ENCODE data around the gene TFB1M.
"Not testable (repeated sequence)": the region's sequence is repeated elsewhere in the genome, so short reads cannot be mapped to it uniquely, and the experiment has no call there.

TFB1M gene

DNA sequence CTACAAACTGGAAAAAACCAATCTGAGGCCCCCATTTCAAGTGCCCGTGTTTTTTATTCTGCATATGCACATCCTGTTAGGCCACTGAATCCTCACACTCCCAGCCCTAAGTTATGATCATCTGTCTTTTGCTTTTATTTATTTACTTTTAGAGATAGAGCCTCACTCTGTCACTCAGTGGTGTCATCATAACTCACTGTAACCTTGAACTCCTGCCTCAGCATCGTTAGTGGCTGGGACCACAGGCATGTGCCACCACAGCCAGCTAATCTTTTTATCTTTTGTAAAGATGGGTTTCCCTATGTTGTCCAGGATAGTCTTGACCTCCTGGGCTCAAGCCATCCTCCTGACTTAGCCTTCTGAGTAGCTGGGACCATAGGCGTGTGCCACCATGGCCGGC, 80.1 kb downstream of the TFB1M start:
- FAIRE-seq = no peak

DNA sequence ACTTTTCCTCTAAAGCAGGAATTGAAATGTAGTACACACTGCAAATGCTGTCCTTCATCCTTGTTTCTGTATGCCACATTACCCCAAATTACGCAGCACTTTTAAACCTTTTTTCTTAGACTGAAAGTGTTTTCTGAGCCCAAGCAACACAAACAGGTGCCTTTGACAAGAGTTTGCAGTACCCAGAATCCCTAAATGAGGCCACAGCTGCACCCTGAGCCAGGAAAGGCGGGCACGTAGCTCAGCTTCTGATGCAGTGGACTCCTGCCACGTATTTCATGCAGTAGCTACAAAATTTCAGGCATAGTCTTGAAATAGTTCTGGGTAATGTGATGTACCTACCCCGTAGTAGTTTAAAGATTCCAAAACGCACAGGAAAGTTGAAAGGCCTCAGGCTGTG, 81.4 kb downstream of the TFB1M start:
- no peak for FAIRE-seq

DNA sequence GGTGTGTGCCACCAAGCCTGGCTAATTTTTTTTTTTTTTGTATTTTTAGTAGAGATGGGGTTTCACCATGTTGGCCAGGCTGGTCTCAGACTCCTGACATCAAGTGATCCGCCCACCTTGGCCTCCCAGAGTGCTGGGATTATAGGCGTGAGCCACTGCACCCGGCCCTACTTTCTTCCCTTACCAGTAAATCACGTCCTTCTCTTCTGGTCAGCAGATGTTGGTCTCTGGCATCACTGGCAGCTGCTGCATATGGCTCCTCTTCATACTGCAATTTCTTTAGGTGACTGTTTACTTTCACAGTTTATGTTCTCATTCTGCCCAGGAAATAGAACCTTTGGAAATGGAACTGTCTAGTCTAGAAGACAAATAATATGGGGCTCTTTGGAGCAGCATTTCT, 83.3 kb downstream of the TFB1M start:
- not testable (repeated sequence) for FAIRE-seq

DNA sequence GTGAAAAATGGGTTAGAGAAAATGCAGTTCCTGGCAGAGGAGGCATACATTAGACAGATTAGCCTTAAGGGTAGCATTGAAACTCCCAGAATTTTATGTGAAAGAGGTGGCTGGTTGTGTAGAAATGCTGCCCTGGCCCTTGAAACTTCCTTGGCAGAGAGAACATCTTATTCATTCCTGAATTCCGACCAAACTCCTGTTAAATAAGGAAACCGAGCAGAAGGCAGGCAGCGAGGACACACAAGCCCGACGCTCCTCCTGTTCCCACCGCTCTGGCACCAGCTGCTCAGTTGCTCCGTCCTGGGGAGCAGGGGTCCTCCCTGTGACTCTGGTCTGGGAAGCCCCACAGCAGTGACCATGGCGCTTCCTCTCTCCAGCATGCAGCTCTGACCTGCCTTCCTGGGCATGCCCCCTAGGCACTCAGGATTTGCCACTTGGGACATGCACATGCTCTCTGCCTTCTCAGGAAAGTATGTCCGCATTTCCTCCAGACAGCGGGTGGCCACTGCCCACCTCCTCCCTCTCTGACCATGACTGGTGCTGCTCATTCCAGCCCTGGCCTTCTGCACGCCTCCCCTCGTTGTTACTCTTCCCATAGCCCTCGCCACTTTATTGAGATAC, 85.6 kb downstream of the TFB1M start:
- FAIRE-seq = no peak

DNA sequence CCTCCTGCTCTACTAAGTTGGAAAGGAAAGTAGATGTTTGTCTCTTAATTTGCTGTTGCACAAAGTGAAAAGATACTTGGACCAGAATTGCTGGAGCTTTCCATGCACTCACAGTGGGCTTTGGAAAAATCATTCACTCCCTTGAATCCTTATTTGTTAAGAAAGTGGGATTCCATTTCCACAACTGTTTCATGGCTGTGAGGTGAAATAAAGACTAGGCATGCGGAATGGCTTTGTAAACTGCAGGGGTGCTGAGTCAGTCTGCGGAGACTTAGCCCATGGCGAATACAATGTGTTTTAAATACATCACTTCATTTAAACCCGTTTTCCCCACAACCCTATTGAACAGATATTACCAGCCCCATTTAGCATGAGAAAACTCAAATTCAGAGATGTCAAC, 87.2 kb downstream of the TFB1M start:
- no peak for FAIRE-seq

DNA sequence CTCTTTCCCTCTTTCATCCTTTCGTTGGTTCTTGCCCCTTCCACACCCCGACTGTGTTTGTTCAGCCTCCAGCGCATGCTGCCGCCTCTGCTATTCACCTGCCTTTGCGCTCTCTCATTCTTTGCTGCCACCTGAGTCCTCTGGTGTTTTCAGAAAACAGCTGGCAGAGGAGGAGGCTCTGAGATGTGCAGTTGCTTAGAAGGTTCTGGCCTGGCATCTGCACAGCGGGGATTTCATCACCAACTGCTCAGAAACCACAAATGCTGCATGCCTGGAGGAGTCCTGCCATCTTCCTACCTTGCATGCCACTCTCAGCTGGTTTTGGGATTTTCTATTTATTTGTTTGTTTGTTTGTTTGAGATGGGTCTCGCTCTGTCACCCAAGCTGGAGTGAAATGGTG, 89.7 kb downstream of the TFB1M start:
- no peak for FAIRE-seq

DNA sequence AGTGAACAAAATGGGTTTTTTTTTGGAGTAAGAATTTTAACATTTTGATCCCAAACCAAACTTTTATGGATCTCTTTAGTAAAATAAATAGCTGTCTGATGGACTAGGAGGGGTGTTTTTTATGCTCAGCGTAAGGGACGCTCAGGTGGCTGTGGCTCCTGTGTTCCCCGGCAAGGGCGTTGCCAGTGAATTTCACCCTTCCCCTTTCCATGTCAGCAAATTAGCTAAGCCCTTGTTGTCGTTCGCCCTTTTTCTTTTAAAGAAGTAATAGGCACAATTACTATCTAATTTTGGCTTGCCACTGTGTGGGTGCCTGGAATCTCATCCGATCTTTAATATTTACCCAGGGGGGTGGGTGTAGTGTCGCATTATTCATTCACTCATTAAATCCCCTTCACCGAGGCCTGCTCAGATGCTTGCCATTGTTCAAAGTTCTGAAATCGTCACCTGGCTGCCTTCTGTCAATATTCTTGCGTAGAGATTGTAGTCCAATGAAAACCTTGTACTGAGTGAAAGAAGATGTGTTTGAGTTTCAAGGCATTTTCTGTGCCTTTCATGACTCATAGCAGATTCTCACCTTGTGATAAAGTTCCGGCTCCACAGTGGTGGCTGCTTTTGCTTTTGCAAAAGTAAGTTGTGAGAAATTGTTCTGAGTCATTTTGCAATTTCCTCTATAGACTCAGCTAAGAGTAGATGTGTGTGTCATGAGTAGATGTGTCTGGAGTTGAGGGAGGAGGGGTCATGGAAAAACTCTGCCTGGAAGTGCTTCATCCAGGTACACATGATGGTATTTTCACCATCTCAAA, 90.4 kb downstream of the TFB1M start:
- FAIRE-seq = no peak

DNA sequence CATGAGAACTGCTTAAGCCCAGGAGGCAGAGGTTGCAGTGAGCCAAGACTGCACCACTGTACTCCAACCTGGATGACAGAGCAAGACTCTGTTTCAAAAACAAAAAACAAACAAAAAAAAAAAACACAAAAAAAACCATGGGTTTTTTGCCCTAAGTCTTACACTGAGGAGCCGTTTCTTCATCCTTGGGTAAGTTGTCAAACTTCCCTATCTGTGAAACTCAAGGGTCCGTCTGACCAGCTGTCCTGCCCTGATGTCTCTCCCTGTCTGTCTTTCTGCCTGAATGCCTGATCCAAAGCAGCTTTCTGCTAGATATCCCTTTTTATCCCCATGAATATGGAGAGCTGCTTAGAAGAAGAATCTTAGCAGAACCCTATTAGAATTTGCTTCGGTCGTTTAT, 91.8 kb downstream of the TFB1M start:
- no peak for FAIRE-seq

DNA sequence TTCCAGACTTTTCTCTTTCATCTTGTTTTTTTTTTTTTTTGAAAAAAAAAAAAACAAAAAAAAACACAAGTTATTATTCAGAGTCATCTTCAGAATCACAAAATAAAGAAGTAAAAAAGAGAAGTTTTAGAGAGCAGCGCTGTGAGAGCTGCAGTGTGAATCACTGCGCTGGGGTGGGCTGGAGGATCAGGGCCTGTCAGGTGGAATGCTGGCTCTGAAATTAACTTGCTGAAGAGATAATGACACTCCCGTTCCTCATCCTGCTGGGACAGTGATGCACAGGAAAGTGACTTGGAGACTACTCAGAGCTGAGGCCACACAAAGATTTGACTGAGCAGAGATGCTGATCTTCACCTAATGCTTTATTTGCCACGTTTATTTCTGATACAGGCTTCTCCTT, 93.2 kb downstream of the TFB1M start:
- FAIRE-seq = no peak

DNA sequence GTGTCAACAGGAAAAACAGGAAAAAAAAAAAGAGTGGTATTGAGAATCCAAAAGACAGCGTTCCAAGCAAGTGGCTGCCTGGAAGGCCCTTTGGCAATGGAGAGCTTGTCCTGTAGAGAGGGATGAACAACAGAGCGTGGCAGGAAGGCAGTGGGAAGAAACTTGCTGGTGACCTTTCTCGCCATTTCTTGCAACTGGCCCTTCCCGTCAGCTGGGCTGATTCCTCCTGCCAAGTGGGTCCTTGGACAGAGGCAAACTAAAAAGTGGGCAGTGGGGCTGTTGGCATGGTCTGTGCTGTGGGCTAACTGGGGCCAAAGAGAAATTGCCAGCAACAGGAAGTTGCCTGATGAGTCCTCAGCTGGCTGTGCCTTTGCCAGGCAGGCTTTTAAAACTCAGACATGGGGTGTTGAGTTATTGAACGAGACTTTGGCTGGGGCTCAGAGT, 94.4 kb downstream of the TFB1M start:
- FAIRE-seq = no peak

DNA sequence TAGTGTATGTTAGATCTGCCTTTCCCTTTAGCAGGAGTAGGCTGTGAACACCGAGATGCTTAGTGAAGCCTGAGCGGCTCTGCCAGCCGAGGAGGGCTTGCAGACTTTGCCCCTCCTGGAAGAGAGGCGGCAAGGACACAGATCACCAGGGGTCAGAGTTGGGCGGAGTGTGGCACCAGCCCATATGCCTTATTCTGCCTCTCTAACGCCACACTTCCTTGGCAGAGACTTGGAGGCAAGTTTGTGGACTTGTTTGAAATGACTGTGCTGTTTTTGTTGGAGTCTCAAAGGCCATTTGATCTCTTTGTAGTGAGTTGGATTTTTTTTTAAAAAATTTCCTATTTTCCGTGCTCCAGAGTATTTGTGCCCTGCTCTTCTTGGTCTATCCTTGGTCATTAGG, 95.0 kb downstream of the TFB1M start:
- FAIRE-seq = no peak

DNA sequence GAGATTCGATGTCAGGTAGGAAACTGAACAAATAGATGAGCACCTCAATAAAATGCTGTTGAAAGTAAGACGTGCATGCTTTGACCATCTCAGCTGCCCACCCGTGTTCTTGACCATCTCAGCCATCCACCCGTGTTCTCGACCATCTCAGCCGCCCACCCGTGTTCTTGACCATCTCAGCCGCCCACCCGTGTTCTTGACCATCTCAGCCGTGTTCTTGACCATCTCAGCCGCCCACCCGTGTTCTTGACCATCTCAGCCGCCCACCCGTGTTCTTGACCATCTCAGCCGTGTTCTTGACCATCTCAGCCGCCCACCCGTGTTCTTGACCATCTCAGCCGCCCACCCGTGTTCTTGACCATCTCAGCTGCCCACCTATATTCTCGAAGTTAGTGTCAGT, 95.6 kb downstream of the TFB1M start:
- not testable (repeated sequence) for FAIRE-seq

DNA sequence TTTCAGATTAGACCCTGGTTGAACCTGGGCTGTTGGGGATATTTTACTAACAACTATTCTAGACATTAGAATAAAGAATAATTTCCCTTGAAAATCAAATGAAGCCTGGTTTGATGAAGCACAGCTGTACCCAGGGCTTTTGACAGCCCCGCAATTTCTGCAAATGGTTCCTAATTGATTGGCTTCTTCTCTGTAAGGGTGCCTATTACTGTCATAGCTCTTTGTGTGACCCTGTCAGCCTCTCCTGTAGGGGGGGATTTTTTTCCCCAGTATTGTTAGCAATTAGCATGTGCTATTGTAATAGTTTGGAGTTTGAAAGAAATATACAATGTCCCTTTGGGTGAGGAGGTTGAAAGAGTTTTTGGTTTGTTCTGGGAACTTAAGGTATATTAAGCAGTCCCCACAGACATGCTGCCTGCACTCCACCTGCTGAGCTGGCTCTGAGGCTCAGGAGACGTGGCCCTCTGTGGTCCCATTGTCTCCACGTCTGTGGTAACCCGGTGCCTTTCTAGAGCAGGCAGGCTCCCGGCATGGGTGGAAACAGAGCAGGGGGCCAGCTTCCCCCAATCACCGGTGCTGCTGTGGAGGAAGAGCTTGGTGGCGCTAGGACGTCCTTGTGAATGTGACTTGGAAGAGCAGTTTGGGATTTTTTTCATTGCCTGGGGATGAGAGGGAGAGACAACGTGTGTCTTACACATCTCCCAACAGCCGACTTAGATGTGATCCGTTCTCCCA, 97.8 kb downstream of the TFB1M start:
- FAIRE-seq = no peak

DNA sequence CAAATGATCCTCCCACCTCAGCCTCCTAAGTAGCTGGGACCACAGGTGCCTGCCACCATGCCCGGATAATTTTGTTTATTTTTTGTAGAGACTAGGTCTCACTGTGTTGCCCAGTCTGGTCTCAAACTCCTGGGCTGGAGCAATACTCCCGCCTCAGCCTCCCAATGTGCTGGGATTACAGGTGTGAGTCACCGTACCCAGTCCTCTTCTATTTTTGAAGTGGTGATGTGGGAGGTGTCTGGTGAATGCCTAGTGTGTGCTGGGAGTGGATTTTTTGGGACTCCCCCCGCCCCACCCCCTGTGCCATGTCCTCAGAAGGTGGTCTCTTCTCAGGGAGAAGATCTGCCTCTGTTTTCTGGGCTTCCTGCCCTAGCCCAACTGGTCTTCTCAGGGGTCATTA, 98.4 kb downstream of the TFB1M start:
- FAIRE-seq = no peak

DNA sequence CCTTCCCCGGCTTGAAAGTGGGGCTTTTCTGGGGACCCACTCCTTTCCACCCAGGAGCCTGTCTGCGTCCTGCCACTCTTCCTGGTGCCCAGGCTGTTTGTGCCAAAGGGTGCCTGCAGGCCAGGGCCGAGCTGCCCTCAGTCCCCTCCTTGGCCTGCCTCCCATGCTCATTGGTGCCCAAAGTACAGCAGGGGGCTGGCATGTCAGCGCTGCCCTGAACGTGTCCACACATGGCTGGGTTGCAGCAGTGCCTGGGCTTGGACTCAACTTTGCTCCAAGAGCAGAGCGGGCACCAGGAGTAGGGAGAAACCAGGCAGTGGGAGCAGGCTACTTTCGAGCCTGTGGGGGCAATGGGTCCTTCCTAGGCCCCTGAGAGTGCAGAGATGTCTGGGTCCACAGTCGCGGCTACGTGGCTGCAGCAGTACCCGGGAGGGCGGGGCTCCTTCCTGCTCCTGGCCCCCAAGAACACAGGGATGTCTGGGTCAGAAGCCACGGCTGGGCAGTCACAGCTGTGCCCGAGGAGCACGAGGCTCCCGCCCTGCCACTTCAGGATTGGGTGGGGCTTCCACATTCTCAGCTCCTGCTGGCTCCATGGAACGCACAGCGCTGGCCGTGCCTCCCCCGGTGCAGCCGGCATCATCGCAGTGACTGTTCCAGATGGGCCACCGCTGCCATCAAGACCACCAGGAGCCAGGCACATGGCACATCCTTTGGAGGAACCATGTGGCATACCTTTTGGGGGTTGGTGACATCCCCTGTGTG, 100.5 kb downstream of the TFB1M start:
- no peak for FAIRE-seq

DNA sequence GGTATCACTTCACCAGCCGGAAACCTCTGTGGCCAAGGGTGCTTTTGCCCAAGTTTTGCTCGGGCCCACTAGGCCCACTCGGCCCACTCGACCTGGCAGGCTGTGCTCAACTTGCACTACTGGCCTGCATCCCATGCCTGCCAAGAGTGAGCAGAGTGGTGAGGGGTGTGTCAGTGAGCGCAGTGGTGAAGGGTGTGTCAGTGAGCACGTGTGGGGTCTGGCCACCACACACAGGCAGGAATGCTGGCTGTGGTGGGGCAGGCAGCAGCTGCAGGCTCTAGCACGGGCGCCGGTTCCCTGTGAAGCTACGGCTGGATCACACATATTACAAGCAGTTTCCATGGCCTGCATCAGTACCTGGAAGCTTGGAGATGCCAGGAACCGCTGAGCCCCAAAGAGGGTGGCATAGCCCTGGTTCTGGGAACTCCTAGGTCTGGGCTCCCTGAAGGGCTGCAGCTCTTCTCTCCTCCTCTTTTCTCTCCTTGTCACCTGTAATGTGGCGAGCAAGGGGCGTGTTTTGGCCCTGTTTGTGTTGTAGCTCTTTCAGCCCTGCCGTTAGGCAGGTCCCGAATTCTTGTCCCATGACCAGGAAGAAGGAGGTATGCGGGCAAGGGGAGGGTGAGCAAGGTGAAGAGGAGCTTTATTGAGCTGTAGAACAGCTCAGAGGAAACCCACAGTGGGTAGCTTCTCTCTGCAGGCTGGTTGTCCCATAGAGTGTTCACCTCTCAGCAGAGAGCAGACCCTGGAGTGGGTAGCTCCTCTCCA, 101.5 kb downstream of the TFB1M start:
- no peak for FAIRE-seq

DNA sequence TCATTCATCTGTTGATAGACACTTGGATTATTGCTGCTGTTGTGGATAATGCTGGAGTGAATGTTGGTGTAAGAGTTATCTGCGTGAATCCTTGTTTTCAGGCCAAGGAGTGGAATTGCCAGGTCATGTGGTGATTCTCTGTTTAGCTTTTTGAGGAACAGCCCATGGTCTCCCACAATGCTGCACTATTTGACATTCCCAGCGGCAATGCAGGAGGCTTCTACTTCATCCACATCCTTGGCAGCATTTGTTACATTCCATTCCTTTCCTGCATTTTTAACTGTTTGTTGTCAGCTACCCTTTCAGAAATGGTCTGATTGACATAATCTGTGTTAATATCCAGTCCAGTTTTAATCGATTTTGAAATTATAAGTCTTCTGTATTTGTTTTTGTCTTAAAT, 102.2 kb downstream of the TFB1M start:
- no peak for FAIRE-seq

DNA sequence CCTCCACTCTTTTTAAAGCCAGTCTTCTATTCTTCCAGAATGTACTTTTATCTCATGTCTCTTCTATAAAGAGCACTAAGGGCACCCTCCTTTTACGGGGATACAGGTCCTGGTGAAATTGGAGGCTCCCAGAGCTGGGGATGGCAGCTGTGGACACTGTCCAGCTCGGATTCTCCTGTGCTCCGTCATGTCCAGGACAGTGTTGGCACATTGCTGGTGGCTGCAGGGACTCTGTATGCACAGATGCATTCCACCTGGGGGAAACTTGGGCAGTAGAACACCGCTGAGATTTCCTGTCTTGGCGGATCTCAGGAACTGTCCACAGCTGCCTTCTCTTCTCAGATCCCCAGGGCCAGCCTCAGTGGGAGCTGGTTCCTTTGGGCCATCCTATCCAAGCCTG, 107.1 kb downstream of the TFB1M start:
- no peak for FAIRE-seq
